Frontal cortex (tissue), 4 donors: ENCODE data around the gene LIMS1. TPM values are rescaled to one million over a fixed set of nuclear protein-coding genes. Genes with fewer than 3 reads are reported as not detected.
"Not testable (repeated sequence)": the region's sequence is repeated elsewhere in the genome, so short reads cannot be mapped to it uniquely, and the experiment has no call there.

Experiments
- DNase-seq, 2 donors: peaks; one replicate each; pipeline ENCODE4 v3.0.0; 2012; ENCODE audit warnings: low spot score in 2 of 2
- FAIRE-seq: peaks from 2 replicates; lab custom pipeline; 2012; peaks lifted over from hg19 to GRCh38; lab: Jason Lieb, UNC
- total RNA-seq: library from RNA; depleted of rRNA; stranded (reverse); fragments of >200 nt; gene quantifications from one replicate; pipeline ENCODE4 v1.2.3, GENCODE V29; 2014
- donor health status: control.
- donor health status: control.
- donor health status: control.

Gene LIMS1
- total RNA-seq, 1 donor from 2014 or later = 11.8 TPM

DNA sequence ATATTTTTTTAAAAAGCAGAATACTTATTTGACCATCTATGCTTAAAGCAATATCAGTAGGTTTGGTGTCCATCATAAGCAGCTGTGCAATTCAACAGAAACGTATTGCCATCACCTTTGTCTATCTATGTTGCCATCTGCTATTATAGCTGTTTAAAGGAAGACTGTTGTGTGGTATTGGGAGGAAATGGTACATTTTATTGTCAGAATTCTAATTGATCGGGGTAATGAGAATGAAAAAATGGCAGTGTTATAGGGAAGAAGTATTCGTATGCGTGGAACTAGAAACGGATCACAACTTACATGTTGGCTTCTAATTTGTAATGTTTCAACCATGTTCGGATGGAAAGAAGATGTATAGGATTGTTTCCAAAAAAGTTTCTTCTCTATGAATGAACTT is 94.7 kb downstream of the LIMS1 start:
- FAIRE-seq (no peak), DNase-seq (no peak)

DNA sequence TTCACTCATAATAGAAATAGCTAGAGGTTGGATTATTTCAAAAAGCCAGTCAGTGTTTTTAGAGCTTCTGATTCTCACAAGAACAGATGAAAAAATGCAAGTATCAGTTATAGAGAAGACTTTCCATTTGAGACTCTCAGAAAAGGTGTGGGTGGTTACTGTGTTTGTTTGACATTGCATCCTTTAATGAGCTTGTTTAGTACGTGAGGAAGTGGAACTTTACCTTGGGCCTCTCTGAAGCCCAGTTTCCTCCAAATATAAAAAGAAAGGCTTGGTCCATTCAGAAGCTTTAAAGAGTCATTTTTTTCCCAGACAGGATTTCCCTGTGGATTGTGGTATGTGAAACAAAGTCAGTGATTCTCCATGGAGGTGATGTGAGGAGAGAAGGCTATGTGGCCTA is 95.1 kb downstream of the LIMS1 start:
- DNase-seq (no peak), FAIRE-seq (no peak)

DNA sequence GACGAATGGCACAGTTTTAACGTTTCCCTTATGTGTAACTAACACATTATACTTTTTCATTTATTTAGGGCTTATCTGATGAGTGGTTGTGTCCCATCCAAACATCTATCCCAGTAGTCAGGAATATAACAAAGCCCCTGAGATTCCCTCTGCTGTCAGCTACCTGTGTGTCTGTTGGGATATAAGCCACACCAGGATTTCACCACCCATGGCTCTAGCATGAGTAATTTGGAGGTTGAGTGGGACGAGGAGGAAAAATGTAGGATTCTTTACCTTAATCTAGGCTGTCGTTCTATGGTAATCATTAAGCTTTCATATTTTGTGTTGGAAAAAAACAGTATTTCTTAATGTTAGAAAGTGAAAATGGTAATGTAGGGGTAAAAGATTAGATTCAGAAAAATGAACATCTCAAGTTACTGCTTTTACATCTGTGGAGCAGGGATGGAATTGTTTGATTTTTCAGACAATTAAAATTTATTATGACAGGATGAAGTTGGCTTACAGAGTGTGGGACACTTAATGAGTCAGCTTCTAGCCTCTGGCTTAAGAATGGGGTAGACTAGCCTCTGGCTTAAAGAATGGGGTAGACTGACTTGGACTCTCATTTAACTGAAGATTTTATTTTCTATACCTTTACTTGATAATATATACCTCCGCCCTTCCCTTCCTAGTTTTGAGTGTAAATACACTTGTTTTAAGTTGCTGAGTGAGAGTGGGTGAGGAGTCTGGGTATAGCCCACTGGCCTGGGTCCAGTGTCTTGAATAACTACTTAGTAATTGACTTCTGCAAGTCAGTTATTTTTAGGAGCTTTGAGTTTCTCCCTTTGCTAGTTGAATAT is 96.5 kb downstream of the LIMS1 start:
- DNase-seq (no peak), FAIRE-seq (no peak)

DNA sequence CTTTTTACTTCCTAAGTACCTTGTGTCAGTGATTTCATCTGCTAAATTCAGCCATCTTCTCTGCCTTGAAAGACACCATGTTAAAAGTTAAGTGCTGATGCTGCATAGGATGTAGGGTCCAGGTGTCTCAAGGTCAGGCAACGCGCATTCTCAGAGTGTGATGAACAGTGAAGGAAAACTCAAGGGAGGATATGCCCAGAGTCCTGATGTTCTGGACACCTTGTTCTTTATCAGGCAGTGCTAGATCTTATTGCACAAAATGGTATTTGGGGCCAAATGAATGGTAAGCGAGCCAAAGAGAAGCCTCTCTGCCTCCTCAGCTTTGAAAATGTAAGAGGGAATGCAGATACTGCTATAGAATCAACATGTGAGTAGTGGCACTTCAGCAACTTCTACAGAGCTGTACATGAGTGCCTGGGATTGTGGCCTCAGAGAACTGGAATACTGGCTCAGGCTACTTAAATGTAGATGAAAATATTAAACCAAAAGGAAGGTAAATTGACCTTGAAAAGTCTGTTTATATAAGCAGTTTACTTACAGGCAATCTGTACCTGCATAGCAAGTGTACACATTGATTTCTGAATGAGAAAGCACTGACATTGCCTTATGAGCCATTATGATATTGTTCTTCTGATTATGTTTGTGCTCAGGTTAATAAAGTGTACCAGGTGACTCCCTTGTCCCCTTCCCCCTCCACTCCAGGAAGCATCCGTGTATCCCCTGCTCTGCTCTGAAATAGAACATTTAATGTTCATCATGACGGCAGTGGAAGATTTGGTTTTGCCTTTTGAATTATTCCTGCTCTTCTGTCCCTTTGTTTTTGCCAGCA is 98.3 kb downstream of the LIMS1 start:
- DNase-seq = no peak
- FAIRE-seq = no peak

DNA sequence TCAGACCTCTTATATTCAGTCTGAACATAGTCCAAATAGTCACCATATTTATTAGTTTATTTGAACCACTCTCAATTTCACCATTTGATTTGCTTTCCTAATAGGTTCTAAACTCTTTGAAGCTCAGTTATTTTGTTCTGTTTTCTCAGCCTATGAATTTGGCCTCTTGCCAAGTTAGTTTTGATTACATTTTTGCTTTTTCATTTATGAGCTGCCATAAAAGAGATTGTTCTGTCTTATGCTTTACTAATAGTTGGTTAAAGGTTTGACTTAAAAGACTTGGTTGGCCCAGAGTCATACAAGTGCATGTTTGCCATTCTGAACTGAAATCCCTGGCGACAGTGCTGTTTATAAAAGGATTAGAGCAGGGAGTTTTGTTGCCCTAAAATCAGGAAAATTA is 99.1 kb downstream of the LIMS1 start:
- DNase-seq = no peak
- no peak for FAIRE-seq

DNA sequence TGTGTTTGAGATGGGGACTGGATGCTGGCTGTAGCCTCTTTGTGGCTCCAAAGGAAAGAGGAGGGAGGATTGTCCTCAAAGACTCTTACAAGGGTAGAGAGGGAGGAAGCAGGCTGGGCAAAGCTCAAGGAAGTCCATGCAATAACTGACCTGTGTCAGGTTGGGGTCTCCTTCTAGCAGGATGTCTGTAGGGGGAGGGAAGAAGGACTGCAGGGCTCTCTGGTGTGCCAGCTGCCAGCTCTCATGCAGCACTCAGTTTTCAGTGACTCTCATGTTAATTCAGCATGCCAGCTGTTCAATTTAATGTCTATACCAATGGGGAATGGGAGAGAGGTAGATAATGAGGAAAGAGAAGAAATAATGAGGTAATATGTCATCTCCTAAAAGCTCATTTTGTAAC is 99.7 kb downstream of the LIMS1 start:
- DNase-seq = no peak
- no peak for FAIRE-seq

DNA sequence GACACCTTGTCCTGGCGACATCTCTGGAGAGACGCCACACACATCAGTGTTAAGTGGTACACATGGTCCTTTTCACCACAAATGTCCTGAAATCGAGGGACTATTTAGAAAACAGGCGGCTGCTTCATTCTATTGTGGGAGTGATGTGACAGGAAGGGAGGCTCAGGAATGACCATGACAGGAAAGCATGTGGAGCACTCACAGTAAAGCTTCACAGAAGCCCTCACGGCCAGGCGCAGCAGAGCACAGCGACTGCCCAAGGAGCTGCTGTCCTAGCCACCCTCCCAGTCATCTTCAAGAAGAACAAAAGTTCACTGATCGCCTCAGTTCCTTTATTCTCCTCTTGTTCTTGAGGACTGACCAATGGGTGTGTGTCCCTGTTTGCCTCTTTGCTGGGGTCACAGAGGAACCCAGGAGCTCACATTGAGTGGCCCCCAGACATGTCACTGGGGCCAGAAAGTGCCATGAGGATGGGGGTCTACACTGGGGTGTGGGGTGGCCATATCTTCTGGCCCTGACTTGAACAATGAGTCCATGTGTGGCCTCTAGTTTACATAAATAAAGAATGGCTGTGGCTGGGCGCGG is 100.4 kb downstream of the LIMS1 start:
- DNase-seq (no peak), FAIRE-seq (no peak)

DNA sequence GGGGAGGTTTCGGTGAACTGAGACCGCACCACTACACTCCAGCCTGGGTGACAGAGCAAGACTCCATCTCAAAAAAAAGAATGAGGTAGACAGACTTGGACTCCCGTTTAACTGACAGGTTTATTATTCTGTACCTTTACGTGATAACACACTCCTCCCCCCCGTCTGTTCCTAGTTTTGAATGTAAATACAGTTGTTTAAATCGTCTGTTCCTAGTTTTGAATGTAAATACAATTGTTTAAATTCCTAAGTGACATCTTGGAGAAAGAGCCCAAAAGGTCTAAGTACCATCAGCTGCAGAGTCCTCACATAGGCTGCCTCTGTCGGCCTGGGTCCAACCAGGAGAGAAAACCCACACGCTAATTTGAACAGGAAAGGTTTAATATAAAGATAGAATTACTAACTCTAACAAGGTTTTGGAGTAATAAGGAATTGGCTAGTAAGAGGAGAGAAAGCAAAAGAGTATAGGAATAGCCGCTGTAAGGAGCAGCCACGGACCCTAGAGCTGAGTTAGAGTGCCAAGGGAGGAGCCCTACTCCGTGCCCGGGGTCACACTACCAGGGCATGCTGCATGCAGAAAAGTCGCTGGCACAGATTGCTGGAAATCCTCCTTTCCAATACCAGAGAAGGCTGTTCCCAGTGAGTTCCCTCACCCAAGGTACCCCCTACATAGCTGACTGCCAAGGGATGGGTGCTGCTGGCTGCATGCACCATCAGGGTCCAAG is 101.5 kb downstream of the LIMS1 start:
- FAIRE-seq (no peak), DNase-seq (no peak)

DNA sequence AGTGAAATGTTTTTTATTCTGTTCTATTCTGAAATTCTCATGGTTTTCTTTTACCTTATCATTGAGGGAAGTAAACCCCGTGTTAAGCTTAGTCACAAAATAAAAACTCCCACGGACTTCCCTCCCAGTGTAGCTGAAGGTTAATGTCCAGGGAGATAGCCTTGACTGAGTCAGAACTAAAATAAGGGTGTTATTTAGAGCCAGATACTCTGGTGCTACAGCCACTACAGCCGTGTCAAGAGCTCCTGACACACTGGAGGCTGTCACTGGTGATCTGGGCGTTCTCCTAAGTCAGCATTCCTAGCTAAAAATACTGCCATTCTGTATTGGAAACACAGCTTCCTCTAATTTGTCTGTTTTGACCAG is 103.0 kb downstream of the LIMS1 start:
- FAIRE-seq = no peak
- peak; percentile 16 to 50 for DNase-seq

DNA sequence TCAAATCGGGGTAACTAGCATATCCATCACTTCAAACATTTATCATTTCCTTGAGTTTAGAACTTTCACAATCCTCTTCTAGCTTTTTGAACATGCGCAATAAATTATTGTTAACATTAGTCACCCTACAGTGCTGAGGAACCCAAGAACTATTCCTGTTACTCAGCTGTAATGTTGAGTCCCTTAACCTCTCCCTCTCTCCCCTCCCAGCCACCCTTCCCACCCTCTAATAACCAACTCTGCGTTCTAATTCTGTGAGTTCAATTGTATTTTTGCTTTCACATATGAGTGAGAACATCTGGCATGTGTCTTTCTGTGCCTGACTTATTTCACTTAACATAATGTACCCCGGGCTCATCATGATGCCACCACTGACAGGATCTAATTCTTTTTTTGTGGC is 106.5 kb downstream of the LIMS1 start:
- DNase-seq (no peak), FAIRE-seq (no peak)

DNA sequence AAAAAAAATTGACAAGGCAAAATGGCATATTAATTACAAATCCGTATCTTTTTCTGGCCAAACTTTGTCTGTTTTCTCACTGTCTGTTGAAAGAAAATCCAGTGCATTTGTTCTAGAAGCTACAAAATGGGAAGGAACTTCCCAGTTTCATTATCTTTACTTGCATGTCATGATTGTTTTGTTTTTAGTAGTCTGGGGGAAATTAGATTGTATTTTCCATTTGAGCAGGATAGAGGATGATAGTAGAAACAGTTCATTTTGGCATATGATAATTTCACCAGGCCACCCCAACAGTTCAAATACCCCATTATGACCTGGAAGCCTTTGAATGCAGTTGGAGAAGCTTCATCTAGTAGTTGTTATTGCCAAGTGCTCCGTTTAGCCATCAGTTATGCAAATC is 107.5 kb downstream of the LIMS1 start:
- FAIRE-seq (no peak), DNase-seq (no peak)

DNA sequence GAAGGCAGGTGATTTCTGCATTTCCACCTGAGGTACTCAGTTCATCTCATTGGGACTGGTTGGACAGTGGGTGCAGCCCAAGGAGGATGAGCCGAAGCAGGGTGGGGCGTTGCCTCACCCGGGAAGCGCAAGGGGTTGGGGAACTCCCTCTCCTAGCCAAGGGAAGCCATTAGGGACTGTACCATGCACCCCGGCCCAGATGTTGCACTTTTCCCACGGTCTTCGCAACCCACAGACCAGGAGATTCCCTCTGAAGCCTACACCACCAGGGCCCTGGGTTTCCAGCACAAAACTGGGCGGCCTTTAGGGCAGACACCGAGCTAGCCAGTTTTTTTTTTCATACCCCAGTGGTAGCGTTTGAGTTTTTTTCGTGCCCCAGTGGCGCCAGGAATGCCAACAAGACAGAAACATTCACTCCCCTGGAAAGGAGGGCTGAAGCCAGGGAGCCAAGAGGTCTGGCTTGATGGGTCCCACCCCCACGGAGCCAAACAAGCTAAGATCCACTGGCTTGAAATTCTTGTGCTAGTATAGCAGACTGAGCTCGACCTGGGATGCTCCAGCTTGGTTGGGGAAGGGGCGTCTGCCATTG is 109.1 kb downstream of the LIMS1 start:
- no peak for DNase-seq
- FAIRE-seq = no peak

DNA sequence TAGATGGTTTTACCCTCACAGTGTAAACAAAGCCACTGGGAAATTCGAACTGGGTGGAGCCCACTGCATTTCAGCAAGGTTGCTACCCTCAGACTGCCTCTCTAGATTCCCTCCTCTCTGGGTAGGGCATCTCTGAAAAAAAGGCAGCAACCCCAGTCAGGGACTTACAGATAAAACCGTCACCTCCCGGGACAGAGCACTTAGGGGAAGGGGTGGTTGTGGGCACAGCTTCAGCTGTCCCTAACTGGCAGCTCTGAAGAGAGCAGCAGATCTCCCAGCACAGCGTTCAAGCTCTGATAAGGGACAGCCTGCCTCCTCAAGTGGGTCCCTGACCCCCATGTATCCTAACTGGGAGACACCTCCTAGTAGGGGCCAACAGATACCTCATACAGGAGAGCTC is 109.6 kb downstream of the LIMS1 start:
- not testable (repeated sequence) for DNase-seq, FAIRE-seq

DNA sequence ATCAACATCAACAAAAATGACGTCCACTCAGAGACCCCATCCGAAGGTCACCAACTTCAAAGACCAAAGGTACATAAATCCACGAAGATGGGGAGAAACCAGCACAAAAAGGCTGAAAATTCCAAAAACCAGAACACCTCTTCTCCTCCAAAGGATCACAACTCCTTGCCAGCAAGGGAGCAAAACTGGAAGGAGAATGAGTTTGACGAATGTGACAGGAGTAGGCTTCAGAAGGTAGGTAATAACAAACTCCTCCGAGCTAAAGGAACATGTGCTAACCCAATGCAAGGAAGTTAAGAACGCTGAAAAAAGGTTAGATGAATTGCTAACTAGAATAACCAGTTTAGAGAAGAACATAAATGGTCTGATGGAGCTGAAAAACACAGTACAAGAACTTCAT is 110.2 kb downstream of the LIMS1 start:
- not testable (repeated sequence) for FAIRE-seq, DNase-seq

DNA sequence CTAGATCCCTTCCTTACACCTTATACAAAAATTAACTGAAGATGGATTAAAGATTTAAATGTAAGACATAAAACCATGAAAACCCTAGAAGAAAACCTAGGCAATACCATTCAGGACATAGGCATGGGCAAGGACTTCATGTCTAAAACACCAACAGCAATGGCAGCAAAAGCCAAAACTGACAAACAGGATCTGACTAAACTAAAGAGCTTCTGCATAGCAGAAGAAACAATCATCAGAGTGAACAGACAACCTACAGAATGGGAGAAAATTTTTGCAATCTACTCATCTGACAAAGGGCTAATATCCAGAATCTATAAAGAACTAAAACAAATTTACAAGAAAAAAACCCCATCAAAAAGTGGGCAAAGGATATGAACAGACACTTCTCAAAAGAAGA is 114.5 kb downstream of the LIMS1 start:
- FAIRE-seq, DNase-seq: not testable (repeated sequence)

DNA sequence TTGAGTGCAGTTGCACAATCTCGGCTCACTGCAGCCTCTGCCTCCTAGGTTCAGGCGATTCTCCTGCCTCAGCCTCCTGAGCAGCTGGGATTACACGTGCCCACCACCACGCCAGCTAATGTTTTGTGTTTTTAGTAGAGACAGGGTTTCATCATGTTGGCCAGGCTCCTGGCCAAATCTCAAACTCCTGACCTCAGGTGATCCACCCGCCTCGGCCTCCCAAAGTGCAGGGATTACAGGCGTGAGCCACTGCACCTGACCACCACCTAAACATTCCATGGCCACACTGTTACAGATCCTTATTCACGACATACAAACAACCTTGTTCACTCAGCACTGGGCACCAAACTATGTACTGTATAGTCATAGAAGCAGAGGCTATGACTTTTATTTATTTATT is 116.2 kb downstream of the LIMS1 start:
- not testable (repeated sequence) for FAIRE-seq, DNase-seq

DNA sequence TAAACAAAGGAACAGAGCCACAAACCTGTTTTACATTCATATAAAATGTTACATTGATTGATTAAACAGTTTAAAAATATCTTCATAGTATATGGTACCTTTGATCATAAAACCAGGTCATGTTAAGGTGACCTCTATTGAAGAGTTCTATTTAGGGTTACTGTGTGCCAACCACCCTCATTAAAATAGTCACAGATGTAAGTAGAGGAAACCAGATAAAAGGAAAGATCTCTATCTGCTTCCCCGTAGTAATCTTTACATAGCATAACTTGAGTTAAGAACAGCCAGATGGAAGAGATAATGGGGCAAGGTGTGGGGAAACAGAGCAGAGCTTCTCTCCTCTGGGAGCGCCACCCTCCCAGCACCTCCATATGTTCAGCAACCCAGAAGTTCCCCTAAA is 117.2 kb downstream of the LIMS1 start:
- FAIRE-seq, DNase-seq: not testable (repeated sequence)

DNA sequence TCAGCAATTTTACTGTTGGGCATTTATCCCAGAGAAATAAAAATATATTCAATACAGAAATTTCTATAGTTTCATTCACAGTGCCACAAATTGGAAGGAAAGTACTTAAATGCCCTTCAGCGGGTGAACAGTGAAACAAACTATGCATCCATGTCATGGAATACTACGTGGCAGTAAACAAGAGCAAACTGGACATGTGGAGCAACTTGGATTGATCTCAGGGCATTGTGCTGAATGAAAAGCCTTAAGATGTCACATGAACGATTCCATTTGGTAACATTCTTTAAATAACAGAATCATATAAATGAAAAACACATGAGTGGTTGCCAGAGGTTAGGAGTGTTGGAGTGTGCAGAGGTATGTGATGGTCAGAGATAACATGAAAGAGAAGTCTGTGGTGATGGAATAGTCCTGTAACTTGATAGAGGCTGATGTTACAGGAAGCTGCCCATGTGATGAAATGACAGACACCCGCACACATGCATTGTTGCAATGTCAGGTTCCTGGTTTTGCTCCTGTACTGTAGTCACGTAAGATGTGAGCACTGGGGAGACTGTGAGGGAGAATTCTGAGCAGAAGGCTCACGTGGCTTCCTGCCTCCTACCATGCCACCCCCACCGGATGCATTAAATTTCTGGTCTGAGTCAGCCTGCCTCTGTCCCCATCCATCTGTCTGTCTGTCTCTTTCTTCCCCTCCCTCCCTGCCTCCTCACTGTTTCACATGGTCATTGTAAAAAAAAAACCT is 118.1 kb downstream of the LIMS1 start:
- FAIRE-seq, DNase-seq: not testable (repeated sequence)

DNA sequence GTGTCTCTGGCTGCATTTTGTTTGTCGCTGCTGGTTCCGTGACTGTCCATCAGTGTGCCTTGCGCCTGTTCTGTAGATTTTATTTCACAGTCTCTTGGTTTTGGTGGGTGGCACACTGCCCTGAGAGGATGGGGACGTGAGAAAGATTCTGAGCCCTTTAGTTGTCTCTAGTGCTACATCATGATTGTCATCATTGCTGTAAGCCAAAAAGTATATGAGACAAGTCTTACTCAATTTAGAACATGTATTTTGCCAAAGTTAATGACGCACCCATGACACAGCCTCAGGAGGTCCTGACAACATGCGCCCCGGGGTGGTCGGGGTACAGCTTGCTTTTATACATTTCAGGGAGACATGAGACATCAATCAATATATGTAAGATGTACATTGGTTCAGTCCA is 119.2 kb downstream of the LIMS1 start:
- not testable (repeated sequence) for FAIRE-seq, DNase-seq
